DOHH2 (cell line): ENCODE data around the gene VSIG1.

ENCODE experiments used
- EZH2phosphoT487 ChIP-seq: fragments of 200-600 bp; sonication (generic); IDR thresholded peaks from 2 replicates; pipeline ENCODE4 v1.6.1; 2017; ENCODE audit warnings: borderline replicate concordance, mild to moderate bottlenecking, antibody characterized with exemption, low read length, moderate library complexity, mixed read lengths
- TF ChIP-seq, protein P1 (sequence below): fragments of 200-600 bp; sonication (generic); IDR thresholded peaks from one replicate; pipeline ENCODE4 v1.5.1; 2014; ENCODE audit warnings: antibody characterized with exemption, mild to moderate bottlenecking, low read depth, low read length; ENCODE audit not compliant: poor library complexity, severe bottlenecking

DNA sequence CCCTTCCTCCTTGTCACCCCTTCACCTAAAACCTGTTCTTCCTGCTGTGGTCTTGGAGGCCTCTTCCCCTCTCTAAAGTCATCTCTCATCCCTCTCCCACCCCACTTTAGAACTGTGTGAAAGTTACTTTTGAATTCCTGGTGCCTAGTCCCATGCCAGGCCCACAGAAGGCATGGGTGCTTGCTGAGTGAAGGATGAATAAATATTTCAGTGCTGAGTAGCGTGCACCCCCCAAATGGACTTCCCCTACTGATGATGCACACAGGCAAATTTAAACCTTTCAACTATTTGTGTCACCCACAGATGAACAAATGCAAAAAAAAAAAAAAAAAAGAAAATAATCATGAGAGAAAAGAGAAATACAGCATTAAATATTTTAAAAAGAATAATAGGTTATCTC is 26.7 kb downstream of the VSIG1 start:
- TF ChIP-seq, protein P1, sequence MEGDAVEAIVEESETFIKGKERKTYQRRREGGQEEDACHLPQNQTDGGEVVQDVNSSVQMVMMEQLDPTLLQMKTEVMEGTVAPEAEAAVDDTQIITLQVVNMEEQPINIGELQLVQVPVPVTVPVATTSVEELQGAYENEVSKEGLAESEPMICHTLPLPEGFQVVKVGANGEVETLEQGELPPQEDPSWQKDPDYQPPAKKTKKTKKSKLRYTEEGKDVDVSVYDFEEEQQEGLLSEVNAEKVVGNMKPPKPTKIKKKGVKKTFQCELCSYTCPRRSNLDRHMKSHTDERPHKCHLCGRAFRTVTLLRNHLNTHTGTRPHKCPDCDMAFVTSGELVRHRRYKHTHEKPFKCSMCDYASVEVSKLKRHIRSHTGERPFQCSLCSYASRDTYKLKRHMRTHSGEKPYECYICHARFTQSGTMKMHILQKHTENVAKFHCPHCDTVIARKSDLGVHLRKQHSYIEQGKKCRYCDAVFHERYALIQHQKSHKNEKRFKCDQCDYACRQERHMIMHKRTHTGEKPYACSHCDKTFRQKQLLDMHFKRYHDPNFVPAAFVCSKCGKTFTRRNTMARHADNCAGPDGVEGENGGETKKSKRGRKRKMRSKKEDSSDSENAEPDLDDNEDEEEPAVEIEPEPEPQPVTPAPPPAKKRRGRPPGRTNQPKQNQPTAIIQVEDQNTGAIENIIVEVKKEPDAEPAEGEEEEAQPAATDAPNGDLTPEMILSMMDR: no peak
- TF ChIP-seq EZH2phosphoT487: no peak
